ENCODE measurements around the gene NTRK2. TPM values are rescaled to one million over a fixed set of nuclear protein-coding genes. Genes with fewer than 3 reads are reported as not detected.
A peak's percentile ranks its signal among the peaks of the same experiment; 100 is the strongest.

The NTRK2 gene
- total and polyA plus RNA-seq, 2 donors: 2.7 to 5.0 TPM

- no peak overlapping the region for H3K4me3 ChIP-seq (ENCODE audit: low read length in 2 of 2)
- H3K36me3 ChIP-seq (ENCODE audit: control insufficient read depth in 2 of 2, insufficient read depth in 2 of 2, low read length in 1 of 2): no peaks in the 10 kb centered on the region
- DNase-seq (ENCODE audit: low read depth in 6 of 9, low spot score in 9 of 9): no peak
- H3K9me3 ChIP-seq (ENCODE audit: control insufficient read depth in 2 of 2, insufficient read depth in 1 of 2, low read length in 1 of 2): no peaks in the 10 kb centered on the region
- no peaks in the 10 kb centered on the region for H3K4me1 ChIP-seq (ENCODE audit: control insufficient read depth in 2 of 2, insufficient read depth in 2 of 2, low read length in 2 of 2)
- H3K27ac ChIP-seq (ENCODE audit: low read depth in 1 of 2, low read length in 1 of 2): no peak overlapping the region
- H3K27me3 ChIP-seq (ENCODE audit: control insufficient read depth in 2 of 2, insufficient read depth in 1 of 2, low read length in 1 of 2): no peaks in the 10 kb centered on the region
Observed at GRCh38 chr9:84773022-84773421, 103.5 kb downstream of the NTRK2 start.

- WGBS: 97% methylated on average over 4 of the region's 4 CpGs
- H3K9me3 ChIP-seq (ENCODE audit: control insufficient read depth in 2 of 2, insufficient read depth in 1 of 2, low read length in 1 of 2): no peaks in the 10 kb centered on the region
- H3K27ac ChIP-seq (ENCODE audit: low read depth in 1 of 2, low read length in 1 of 2): no peak overlapping the region
- no peak for DNase-seq (ENCODE audit: low read depth in 6 of 9, low spot score in 9 of 9)
- H3K36me3 ChIP-seq (ENCODE audit: control insufficient read depth in 2 of 2, insufficient read depth in 2 of 2, low read length in 1 of 2): no peaks in the 10 kb centered on the region
- no peak overlapping the region for H3K4me3 ChIP-seq (ENCODE audit: low read length in 2 of 2)
- H3K27me3 ChIP-seq (ENCODE audit: control insufficient read depth in 2 of 2, insufficient read depth in 1 of 2, low read length in 1 of 2): no peaks in the 10 kb centered on the region
- H3K4me1 ChIP-seq (ENCODE audit: control insufficient read depth in 2 of 2, insufficient read depth in 2 of 2, low read length in 2 of 2): no peaks in the 10 kb centered on the region
Observed at GRCh38 chr9:84775056-84775643, 105.6 kb downstream of the NTRK2 start.

- Histone ChIP-seq H3K36me3 (ENCODE audit: control insufficient read depth in 2 of 2, insufficient read depth in 2 of 2, low read length in 1 of 2) (no peaks in the 10 kb centered on the region), H3K27ac (ENCODE audit: low read depth in 1 of 2, low read length in 1 of 2) (no peak overlapping the region), H3K4me3 (ENCODE audit: low read length in 2 of 2) (no peak overlapping the region), H3K27me3 (ENCODE audit: control insufficient read depth in 2 of 2, insufficient read depth in 1 of 2, low read length in 1 of 2) (no peaks in the 10 kb centered on the region), H3K4me1 (ENCODE audit: control insufficient read depth in 2 of 2, insufficient read depth in 2 of 2, low read length in 2 of 2) (no peaks in the 10 kb centered on the region), H3K9me3 (ENCODE audit: control insufficient read depth in 2 of 2, insufficient read depth in 1 of 2, low read length in 1 of 2) (no peaks in the 10 kb centered on the region)
- DNase-seq (ENCODE audit: low read depth in 6 of 9, low spot score in 9 of 9): no peak
- WGBS: 82% methylated on average over 5 of the region's 5 CpGs
Observed at GRCh38 chr9:84778570-84778969, 109.0 kb downstream of the NTRK2 start.

GRCh38 chr9:84779883-84780282, 110.4 kb downstream of the NTRK2 start:
- WGBS: 88% methylated on average over 3 of the region's 3 CpGs

GRCh38 chr9:84780385-84780784, 110.9 kb downstream of the NTRK2 start:
- Histone ChIP-seq H3K9me3 (ENCODE audit: control insufficient read depth in 2 of 2, insufficient read depth in 1 of 2, low read length in 1 of 2) (no peaks in the 10 kb centered on the region), H3K4me1 (ENCODE audit: control insufficient read depth in 2 of 2, insufficient read depth in 2 of 2, low read length in 2 of 2) (no peaks in the 10 kb centered on the region), H3K27me3 (ENCODE audit: control insufficient read depth in 2 of 2, insufficient read depth in 1 of 2, low read length in 1 of 2) (no peaks in the 10 kb centered on the region), H3K27ac (ENCODE audit: low read depth in 1 of 2, low read length in 1 of 2) (no peak overlapping the region), H3K36me3 (ENCODE audit: control insufficient read depth in 2 of 2, insufficient read depth in 2 of 2, low read length in 1 of 2) (no peaks in the 10 kb centered on the region), H3K4me3 (ENCODE audit: low read length in 2 of 2) (no peak overlapping the region)
- no peak for DNase-seq (ENCODE audit: low read depth in 6 of 9, low spot score in 9 of 9)
- WGBS: 92% methylated on average over 5 of the region's 5 CpGs

More at GRCh38 chr9:84779883-84780282, 110.4 kb downstream of the NTRK2 start:
- Histone ChIP-seq H3K36me3 (ENCODE audit: control insufficient read depth in 2 of 2, insufficient read depth in 2 of 2, low read length in 1 of 2) (no peaks in the 10 kb centered on the region), H3K9me3 (ENCODE audit: control insufficient read depth in 2 of 2, insufficient read depth in 1 of 2, low read length in 1 of 2) (no peaks in the 10 kb centered on the region), H3K27me3 (ENCODE audit: control insufficient read depth in 2 of 2, insufficient read depth in 1 of 2, low read length in 1 of 2) (no peaks in the 10 kb centered on the region), H3K27ac (ENCODE audit: low read depth in 1 of 2, low read length in 1 of 2) (no peak overlapping the region), H3K4me1 (ENCODE audit: control insufficient read depth in 2 of 2, insufficient read depth in 2 of 2, low read length in 2 of 2) (no peaks in the 10 kb centered on the region), H3K4me3 (ENCODE audit: low read length in 2 of 2) (no peak overlapping the region)
- no peak for DNase-seq (ENCODE audit: low read depth in 6 of 9, low spot score in 9 of 9)

GRCh38 chr9:84781458-84781857, 111.9 kb downstream of the NTRK2 start:
- DNase-seq (ENCODE audit: low read depth in 6 of 9, low spot score in 9 of 9): peak in 2 of 9 donors; percentile 2 to 7
- no peaks in the 10 kb centered on the region for H3K4me1 ChIP-seq (ENCODE audit: control insufficient read depth in 2 of 2, insufficient read depth in 2 of 2, low read length in 2 of 2)
- no peaks in the 10 kb centered on the region for H3K9me3 ChIP-seq (ENCODE audit: control insufficient read depth in 2 of 2, insufficient read depth in 1 of 2, low read length in 1 of 2)
- H3K36me3 ChIP-seq (ENCODE audit: control insufficient read depth in 2 of 2, insufficient read depth in 2 of 2, low read length in 1 of 2): no peaks in the 10 kb centered on the region
- H3K4me3 ChIP-seq (ENCODE audit: low read length in 2 of 2): no peak overlapping the region
- H3K27me3 ChIP-seq (ENCODE audit: control insufficient read depth in 2 of 2, insufficient read depth in 1 of 2, low read length in 1 of 2): no peaks in the 10 kb centered on the region
- H3K27ac ChIP-seq (ENCODE audit: low read depth in 1 of 2, low read length in 1 of 2): no peak overlapping the region
- 43% methylated on average over 2 of the region's 2 CpGs for whole genome bisulfite sequencing

GRCh38 chr9:84781931-84782866, 112.7 kb downstream of the NTRK2 start:
- DNase-seq (ENCODE audit: low read depth in 6 of 9, low spot score in 9 of 9): no peak
- Histone ChIP-seq H3K36me3 (ENCODE audit: control insufficient read depth in 2 of 2, insufficient read depth in 2 of 2, low read length in 1 of 2) (no peaks in the 10 kb centered on the region), H3K9me3 (ENCODE audit: control insufficient read depth in 2 of 2, insufficient read depth in 1 of 2, low read length in 1 of 2) (no peaks in the 10 kb centered on the region), H3K4me1 (ENCODE audit: control insufficient read depth in 2 of 2, insufficient read depth in 2 of 2, low read length in 2 of 2) (no peaks in the 10 kb centered on the region), H3K27me3 (ENCODE audit: control insufficient read depth in 2 of 2, insufficient read depth in 1 of 2, low read length in 1 of 2) (no peaks in the 10 kb centered on the region), H3K27ac (ENCODE audit: low read depth in 1 of 2, low read length in 1 of 2) (no peak overlapping the region), H3K4me3 (ENCODE audit: low read length in 2 of 2) (no peak overlapping the region)
- WGBS: 82% methylated on average over 11 of the region's 11 CpGs

GRCh38 chr9:84785792-84786547, 116.4 kb downstream of the NTRK2 start:
- no peak for DNase-seq (ENCODE audit: low read depth in 6 of 9, low spot score in 9 of 9)
- H3K36me3 ChIP-seq (ENCODE audit: control insufficient read depth in 2 of 2, insufficient read depth in 2 of 2, low read length in 1 of 2): no peaks in the 10 kb centered on the region
- H3K27ac ChIP-seq (ENCODE audit: low read depth in 1 of 2, low read length in 1 of 2): no peak overlapping the region
- no peaks in the 10 kb centered on the region for H3K9me3 ChIP-seq (ENCODE audit: control insufficient read depth in 2 of 2, insufficient read depth in 1 of 2, low read length in 1 of 2)
- 90% methylated on average over 4 of the region's 4 CpGs for WGBS
- no peaks in the 10 kb centered on the region for H3K4me1 ChIP-seq (ENCODE audit: control insufficient read depth in 2 of 2, insufficient read depth in 2 of 2, low read length in 2 of 2)
- H3K27me3 ChIP-seq (ENCODE audit: control insufficient read depth in 2 of 2, insufficient read depth in 1 of 2, low read length in 1 of 2): peaks cover 0 to 2% of the 10 kb centered on the region in 2 donors
- H3K4me3 ChIP-seq (ENCODE audit: low read length in 2 of 2): no peak overlapping the region
